ENCODE data around the gene CCNF. TPM values are rescaled to one million over a fixed set of nuclear protein-coding genes. Genes with fewer than 3 reads are reported as not detected.

CCNF gene
- total and polyA plus RNA-seq, 2 of the 8 experiments (the other 6 are each of a cell fraction or from before 2014, with no cell fraction given), result 15.4 to 54.3 TPM

DNA sequence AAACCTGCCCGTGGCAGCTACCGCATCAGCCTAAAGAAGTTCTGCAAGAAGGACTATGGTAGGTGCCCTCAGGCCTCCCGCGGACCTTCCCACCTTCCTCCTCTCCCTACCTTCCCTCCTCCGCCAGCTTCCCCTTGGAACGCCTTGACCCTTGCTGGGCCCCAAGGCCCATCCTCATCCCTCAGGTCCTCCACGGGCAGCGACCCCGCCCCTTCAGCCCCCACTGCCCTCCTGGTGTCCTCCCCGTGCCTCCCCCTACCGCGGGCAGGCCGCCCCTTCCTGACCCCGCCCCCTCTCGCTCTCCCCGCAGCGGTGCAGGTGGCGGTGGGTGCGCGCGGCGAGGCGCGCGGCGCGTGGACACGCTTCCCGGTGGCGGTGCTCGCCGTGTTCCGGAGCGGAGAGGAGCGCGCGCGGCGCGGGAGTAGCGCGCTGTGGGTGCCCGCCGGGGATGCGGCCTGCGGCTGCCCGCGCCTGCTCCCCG lies 44.2 kb downstream of the CCNF start (continued):
- TF ChIP-seq, protein P1, sequence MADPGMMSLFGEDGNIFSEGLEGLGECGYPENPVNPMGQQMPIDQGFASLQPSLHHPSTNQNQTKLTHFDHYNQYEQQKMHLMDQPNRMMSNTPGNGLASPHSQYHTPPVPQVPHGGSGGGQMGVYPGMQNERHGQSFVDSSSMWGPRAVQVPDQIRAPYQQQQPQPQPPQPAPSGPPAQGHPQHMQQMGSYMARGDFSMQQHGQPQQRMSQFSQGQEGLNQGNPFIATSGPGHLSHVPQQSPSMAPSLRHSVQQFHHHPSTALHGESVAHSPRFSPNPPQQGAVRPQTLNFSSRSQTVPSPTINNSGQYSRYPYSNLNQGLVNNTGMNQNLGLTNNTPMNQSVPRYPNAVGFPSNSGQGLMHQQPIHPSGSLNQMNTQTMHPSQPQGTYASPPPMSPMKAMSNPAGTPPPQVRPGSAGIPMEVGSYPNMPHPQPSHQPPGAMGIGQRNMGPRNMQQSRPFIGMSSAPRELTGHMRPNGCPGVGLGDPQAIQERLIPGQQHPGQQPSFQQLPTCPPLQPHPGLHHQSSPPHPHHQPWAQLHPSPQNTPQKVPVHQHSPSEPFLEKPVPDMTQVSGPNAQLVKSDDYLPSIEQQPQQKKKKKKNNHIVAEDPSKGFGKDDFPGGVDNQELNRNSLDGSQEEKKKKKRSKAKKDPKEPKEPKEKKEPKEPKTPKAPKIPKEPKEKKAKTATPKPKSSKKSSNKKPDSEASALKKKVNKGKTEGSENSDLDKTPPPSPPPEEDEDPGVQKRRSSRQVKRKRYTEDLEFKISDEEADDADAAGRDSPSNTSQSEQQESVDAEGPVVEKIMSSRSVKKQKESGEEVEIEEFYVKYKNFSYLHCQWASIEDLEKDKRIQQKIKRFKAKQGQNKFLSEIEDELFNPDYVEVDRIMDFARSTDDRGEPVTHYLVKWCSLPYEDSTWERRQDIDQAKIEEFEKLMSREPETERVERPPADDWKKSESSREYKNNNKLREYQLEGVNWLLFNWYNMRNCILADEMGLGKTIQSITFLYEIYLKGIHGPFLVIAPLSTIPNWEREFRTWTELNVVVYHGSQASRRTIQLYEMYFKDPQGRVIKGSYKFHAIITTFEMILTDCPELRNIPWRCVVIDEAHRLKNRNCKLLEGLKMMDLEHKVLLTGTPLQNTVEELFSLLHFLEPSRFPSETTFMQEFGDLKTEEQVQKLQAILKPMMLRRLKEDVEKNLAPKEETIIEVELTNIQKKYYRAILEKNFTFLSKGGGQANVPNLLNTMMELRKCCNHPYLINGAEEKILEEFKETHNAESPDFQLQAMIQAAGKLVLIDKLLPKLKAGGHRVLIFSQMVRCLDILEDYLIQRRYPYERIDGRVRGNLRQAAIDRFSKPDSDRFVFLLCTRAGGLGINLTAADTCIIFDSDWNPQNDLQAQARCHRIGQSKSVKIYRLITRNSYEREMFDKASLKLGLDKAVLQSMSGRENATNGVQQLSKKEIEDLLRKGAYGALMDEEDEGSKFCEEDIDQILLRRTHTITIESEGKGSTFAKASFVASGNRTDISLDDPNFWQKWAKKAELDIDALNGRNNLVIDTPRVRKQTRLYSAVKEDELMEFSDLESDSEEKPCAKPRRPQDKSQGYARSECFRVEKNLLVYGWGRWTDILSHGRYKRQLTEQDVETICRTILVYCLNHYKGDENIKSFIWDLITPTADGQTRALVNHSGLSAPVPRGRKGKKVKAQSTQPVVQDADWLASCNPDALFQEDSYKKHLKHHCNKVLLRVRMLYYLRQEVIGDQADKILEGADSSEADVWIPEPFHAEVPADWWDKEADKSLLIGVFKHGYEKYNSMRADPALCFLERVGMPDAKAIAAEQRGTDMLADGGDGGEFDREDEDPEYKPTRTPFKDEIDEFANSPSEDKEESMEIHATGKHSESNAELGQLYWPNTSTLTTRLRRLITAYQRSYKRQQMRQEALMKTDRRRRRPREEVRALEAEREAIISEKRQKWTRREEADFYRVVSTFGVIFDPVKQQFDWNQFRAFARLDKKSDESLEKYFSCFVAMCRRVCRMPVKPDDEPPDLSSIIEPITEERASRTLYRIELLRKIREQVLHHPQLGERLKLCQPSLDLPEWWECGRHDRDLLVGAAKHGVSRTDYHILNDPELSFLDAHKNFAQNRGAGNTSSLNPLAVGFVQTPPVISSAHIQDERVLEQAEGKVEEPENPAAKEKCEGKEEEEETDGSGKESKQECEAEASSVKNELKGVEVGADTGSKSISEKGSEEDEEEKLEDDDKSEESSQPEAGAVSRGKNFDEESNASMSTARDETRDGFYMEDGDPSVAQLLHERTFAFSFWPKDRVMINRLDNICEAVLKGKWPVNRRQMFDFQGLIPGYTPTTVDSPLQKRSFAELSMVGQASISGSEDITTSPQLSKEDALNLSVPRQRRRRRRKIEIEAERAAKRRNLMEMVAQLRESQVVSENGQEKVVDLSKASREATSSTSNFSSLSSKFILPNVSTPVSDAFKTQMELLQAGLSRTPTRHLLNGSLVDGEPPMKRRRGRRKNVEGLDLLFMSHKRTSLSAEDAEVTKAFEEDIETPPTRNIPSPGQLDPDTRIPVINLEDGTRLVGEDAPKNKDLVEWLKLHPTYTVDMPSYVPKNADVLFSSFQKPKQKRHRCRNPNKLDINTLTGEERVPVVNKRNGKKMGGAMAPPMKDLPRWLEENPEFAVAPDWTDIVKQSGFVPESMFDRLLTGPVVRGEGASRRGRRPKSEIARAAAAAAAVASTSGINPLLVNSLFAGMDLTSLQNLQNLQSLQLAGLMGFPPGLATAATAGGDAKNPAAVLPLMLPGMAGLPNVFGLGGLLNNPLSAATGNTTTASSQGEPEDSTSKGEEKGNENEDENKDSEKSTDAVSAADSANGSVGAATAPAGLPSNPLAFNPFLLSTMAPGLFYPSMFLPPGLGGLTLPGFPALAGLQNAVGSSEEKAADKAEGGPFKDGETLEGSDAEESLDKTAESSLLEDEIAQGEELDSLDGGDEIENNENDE (IDR thresholded peaks at IDR 0.05; ENCODE audit: insufficient replicate concordance, low read length), result no peak
- TF ChIP-seq SP2 (IDR thresholded peaks at IDR 0.05; ENCODE audit: low read length), result no peak
